HG02884 (cell line): ENCODE results near the gene KRTAP2-1.
"Not testable (repeated sequence)": the region's sequence is repeated elsewhere in the genome, so short reads cannot be mapped to it uniquely, and the experiment has no call there.

Experiments used
- ATAC-seq: cut with Tn5 transposase; IDR thresholded peaks from one replicate; pipeline ENCODE4 v1.9.1; 2021; ENCODE audit warnings: mild to moderate bottlenecking, moderate library complexity; ENCODE audit not compliant: unreplicated experiment

KRTAP2-1 gene

GRCh38 chr17:41013606-41014005 lies 33.5 kb downstream of the KRTAP2-1 start:
- ATAC-seq: no peak

DNA sequence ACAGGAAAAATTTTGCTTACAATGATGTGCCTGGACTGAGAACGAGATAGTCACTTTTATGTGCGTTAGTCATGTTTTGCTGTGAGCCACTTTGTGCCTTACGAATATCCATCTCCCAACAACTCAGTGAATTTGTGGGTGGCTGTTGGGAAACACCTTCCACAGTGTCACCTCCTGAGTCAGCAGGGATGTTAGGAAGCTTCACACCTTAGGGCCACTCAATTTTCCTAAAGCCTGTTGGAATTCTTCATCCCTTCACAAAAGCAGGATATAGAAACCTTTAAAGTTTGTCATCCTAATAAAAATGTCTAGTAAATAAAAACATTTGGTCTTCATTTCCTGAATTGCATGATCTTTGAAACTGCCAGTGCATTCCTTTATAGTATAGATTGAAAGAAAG lies 33.9 kb downstream of the KRTAP2-1 start:
- ATAC-seq: no peak

GRCh38 chr17:41012326-41013120 lies 34.6 kb downstream of the KRTAP2-1 start:
- ATAC-seq: no peak

- no peak for ATAC-seq
These were observed 36.7 kb downstream of the KRTAP2-1 start for GRCh38 chr17:41010441-41010840.

GRCh38 chr17:41009936-41010335 lies 37.2 kb downstream of the KRTAP2-1 start:
- ATAC-seq: no peak

DNA sequence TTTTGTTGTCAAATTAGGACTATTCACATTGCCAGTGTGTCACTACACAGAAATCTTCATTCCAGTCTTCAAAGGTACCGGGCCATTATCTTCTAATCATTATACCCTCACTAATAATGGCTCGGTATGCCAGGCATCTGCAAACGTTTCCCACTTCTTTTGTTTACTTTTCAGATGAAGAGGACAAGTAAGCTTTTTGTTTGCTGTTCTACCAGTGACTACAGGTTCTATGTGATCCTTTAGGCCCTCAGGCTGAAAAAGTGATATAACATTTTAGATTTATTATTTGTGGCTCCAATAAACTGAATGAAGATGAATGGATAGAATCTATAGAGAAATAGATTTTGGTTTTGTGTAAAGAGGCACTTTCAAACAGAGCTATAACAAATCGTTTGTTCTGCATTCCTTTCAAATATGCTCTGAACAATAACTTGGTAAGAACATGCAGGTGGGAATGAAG lies 37.8 kb downstream of the KRTAP2-1 start:
- ATAC-seq: no peak

GRCh38 chr17:41008811-41009210 lies 38.3 kb downstream of the KRTAP2-1 start, which contains the start of gene KRTAP3-1:
Gene KRTAP3-1 (minus strand): TSS chr17:41009128. CDS start chr17:41009074, 54 bp downstream.
- no peak for ATAC-seq

GRCh38 chr17:41004397-41004796 lies 42.7 kb downstream of the KRTAP2-1 start:
- no peak for ATAC-seq

- ATAC-seq: no peak
These were observed 43.2 kb downstream of the KRTAP2-1 start for GRCh38 chr17:41003926-41004325.

GRCh38 chr17:41002814-41003213 lies 44.3 kb downstream of the KRTAP2-1 start:
- no peak for ATAC-seq

DNA sequence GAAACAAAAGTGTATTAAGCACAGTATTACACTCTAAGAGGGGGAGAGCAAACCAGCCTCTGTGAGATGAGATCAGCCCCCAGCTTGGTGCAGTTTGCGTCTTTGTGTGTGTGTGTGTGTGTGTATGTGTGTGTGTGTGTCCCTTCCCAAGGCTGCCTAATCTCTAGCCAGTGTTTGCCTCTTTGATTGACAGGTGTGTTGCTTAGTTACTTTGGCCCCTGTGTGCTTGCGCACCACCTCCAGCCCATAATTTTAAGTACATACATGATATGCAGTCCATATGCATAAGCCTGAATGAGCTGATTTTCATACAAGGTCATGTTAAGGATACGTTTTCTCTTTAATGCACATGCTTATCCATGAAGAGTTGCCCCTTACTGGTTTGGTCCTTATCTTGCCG lies 45.3 kb downstream of the KRTAP2-1 start:
- ATAC-seq: no peak

- not testable (repeated sequence) for ATAC-seq
These were observed 47.6 kb downstream of the KRTAP2-1 start, which contains the start of gene KRTAP3-2 for GRCh38 chr17:40999563-40999962. Gene KRTAP3-2 (minus strand): TSS chr17:40999906. CDS start chr17:40999853, 53 bp downstream.

GRCh38 chr17:40997361-40997760 lies 49.8 kb downstream of the KRTAP2-1 start:
- no peak for ATAC-seq

GRCh38 chr17:40996829-40997228 lies 50.3 kb downstream of the KRTAP2-1 start:
- no peak for ATAC-seq
